HEK293 (cell line): ENCODE results near the gene RPRD2.
A peak's percentile ranks its signal among the peaks of the same experiment; 100 is the strongest.

Source experiments
- CTCF ChIA-PET: fragments of 350-600 bp; formaldehyde crosslinking; extraction: SDS; loops from one replicate; lab custom pipeline; 2021; ENCODE audit warnings: antibody characterized with exemption; lab: Yijun Ruan, JAX
- POLR2A ChIA-PET: fragments of 300-600 bp; formaldehyde crosslinking; extraction: SDS; loops from one replicate; lab custom pipeline; 2020; ENCODE audit warnings: antibody characterized with exemption, inconsistent platforms; lab: Yijun Ruan, JAX
- H3K27ac ChIP-seq: fragments of 200-500 bp; sonication (Bioruptor generic); 2 replicates; pipeline ENCODE4 v1.5.1; 2014; ENCODE audit warnings: low read depth, low read length, control low read depth, inconsistent platforms; ENCODE audit errors: extremely low read depth
- H3K36me3 ChIP-seq, 2 experiments: fragments of 200-500 bp in 1 of 2; sonication (Bioruptor generic) in 1 of 2; 1 replicate in 1 of 2; 2 replicates in 1 of 2; pipeline ENCODE4 v1.5.1; 2014 to 2017; ENCODE audit warnings: inconsistent platforms in 2 of 2, low read length in 2 of 2; ENCODE audit not compliant: control insufficient read depth in 2 of 2, insufficient read depth in 1 of 2
- H3K4me1 ChIP-seq: fragments of 200-500 bp; sonication (Bioruptor generic); 2 replicates; pipeline ENCODE4 v1.5.1; 2014; ENCODE audit warnings: mild to moderate bottlenecking, low read length, inconsistent platforms; ENCODE audit not compliant: control insufficient read depth, insufficient read depth
- H3K4me3 ChIP-seq: 2 replicates; pipeline ENCODE4 v1.5.1; 2011; ENCODE audit warnings: low read depth, mild to moderate bottlenecking, control low read depth, low read length, moderate library complexity
- H3K9me3 ChIP-seq: fragments of 200-500 bp; sonication (Bioruptor generic); 2 replicates; pipeline ENCODE4 v1.5.1; 2014; ENCODE audit warnings: low read depth, low read length, inconsistent platforms; ENCODE audit not compliant: control insufficient read depth, insufficient read depth
- EGR2 ChIP-seq: fragments of 450-650 bp; formaldehyde crosslinking; IDR thresholded peaks from 2 replicates; pipeline ENCODE4 v1.5.1; 2016; ENCODE audit warnings: low read depth, missing biosample characterization, missing genetic modification characterization
- HOXC10 ChIP-seq: sonication (generic); formaldehyde crosslinking; IDR thresholded peaks from 2 replicates; pipeline ENCODE4 v1.8.1; 2023; ENCODE audit warnings: mild to moderate bottlenecking, missing genetic modification reagents
- PRDM1 ChIP-seq: fragments of 450-650 bp; formaldehyde crosslinking; IDR thresholded peaks from 2 replicates; pipeline ENCODE4; 2016; ENCODE audit warnings: missing biosample characterization, missing genetic modification characterization
- REPIN1 ChIP-seq: fragments of 450-650 bp; formaldehyde crosslinking; IDR thresholded peaks from 2 replicates; pipeline ENCODE4 v1.5.1; 2017; ENCODE audit warnings: missing biosample characterization, missing genetic modification characterization, low read depth
- ZBTB11 ChIP-seq: fragments of 450-650 bp; formaldehyde crosslinking; conservative IDR thresholded peaks from 2 replicates; pipeline ENCODE4 v1.5.1; 2016; ENCODE audit warnings: low read depth, missing biosample characterization, missing genetic modification characterization
- ZBTB44 ChIP-seq: fragments of 450-650 bp; IDR thresholded peaks from 2 replicates; pipeline ENCODE4 v1.5.1; 2018; ENCODE audit warnings: missing biosample characterization, mild to moderate bottlenecking, missing genetic modification characterization
- ZBTB8A ChIP-seq: fragments of 450-650 bp; formaldehyde crosslinking; IDR thresholded peaks from 2 replicates; pipeline ENCODE4 v1.5.1; 2016; ENCODE audit warnings: missing biosample characterization, missing genetic modification characterization
- ZIC2 ChIP-seq: fragments of 450-650 bp; formaldehyde crosslinking; IDR thresholded peaks from 2 replicates; pipeline ENCODE4 v1.5.1; 2016; ENCODE audit warnings: missing biosample characterization, missing genetic modification characterization
- ZNF175 ChIP-seq: fragments of 450-650 bp; formaldehyde crosslinking; IDR thresholded peaks from 2 replicates; pipeline ENCODE4 v1.5.1; 2016; ENCODE audit warnings: missing biosample characterization, missing genetic modification characterization
- ZNF211 ChIP-seq: fragments of 450-650 bp; formaldehyde crosslinking; IDR thresholded peaks from 2 replicates; pipeline ENCODE4 v1.5.1; 2016; ENCODE audit warnings: low read depth, missing biosample characterization, missing genetic modification characterization
- ZNF26 ChIP-seq: fragments of 450-650 bp; formaldehyde crosslinking; IDR thresholded peaks from 2 replicates; pipeline ENCODE4 v1.5.1; 2016; ENCODE audit warnings: missing biosample characterization, missing genetic modification characterization
- ZNF292 ChIP-seq: fragments of 450-650 bp; formaldehyde crosslinking; IDR thresholded peaks from 2 replicates; pipeline ENCODE4 v1.5.1; 2016; ENCODE audit warnings: low read depth, missing biosample characterization, missing genetic modification characterization, borderline replicate concordance
- ZNF48 ChIP-seq: fragments of 450-650 bp; formaldehyde crosslinking; IDR thresholded peaks from 2 replicates; pipeline ENCODE4 v1.5.1; 2016; ENCODE audit warnings: missing biosample characterization, missing genetic modification characterization
- ZNF521 ChIP-seq: fragments of 450-650 bp; formaldehyde crosslinking; IDR thresholded peaks from 2 replicates; pipeline ENCODE4 v1.5.1; 2017; ENCODE audit warnings: missing biosample characterization, mild to moderate bottlenecking, missing genetic modification characterization
- ZNF529 ChIP-seq: fragments of 450-650 bp; formaldehyde crosslinking; IDR thresholded peaks from 2 replicates; pipeline ENCODE4 v1.5.1; 2017; ENCODE audit warnings: missing genetic modification characterization, missing biosample characterization; ENCODE audit not compliant: insufficient replicate concordance
- ZNF548 ChIP-seq: fragments of 450-650 bp; formaldehyde crosslinking; IDR thresholded peaks from 2 replicates; pipeline ENCODE4 v1.5.1; 2016; ENCODE audit warnings: missing biosample characterization, missing genetic modification characterization
- ZNF600 ChIP-seq: fragments of 450-650 bp; formaldehyde crosslinking; IDR thresholded peaks from 2 replicates; pipeline ENCODE4 v1.5.1; 2016; ENCODE audit warnings: missing biosample characterization, missing genetic modification characterization
- ZNF677 ChIP-seq: fragments of 450-650 bp; IDR thresholded peaks from 2 replicates; pipeline ENCODE4 v1.5.0; 2018; ENCODE audit warnings: missing biosample characterization, mild to moderate bottlenecking, missing genetic modification characterization, moderate library complexity
- ZNF707 ChIP-seq: fragments of 450-650 bp; formaldehyde crosslinking; IDR thresholded peaks from 2 replicates; pipeline ENCODE4 v1.5.1; 2016; ENCODE audit warnings: missing biosample characterization, missing genetic modification characterization
- TF ChIP-seq, protein P1 (sequence below): fragments of 450-650 bp; formaldehyde crosslinking; IDR thresholded peaks from 2 replicates; pipeline ENCODE4 v1.5.1; 2017; ENCODE audit warnings: missing biosample characterization, missing genetic modification characterization
- TF ChIP-seq, protein P2 (sequence below): fragments of 450-650 bp; formaldehyde crosslinking; IDR thresholded peaks from 2 replicates; pipeline ENCODE4 v1.5.1; 2016; ENCODE audit warnings: missing biosample characterization, missing genetic modification characterization

Gene RPRD2

GRCh38 chr1:150473659-150474058 lies 109.7 kb downstream of the RPRD2 start:
- POLR2A ChIA-PET, result no interaction called here
- Histone ChIP-seq H3K9me3 (no peaks in the 10 kb centered on the region), H3K27ac (no peak overlapping the region), H3K36me3 (peaks cover 15 to 40% of the 10 kb centered on the region in 2 experiments), H3K4me1 (peaks cover 8% of the 10 kb centered on the region; the same call in 1 of the 2 replicates), H3K4me3 (no peak overlapping the region)
- no peak for TF ChIP-seq HOXC10
- TF ChIP-seq ZNF26 (tag by site-specific recombination), result no peak
- no peak for TF ChIP-seq ZNF211 (tag by site-specific recombination)
- no peak for TF ChIP-seq ZBTB8A
- TF ChIP-seq ZNF548, result no peak
- TF ChIP-seq ZNF707 (tag by site-specific recombination), result no peak
- TF ChIP-seq ZNF529 (tag by site-specific recombination), result no peak
- TF ChIP-seq REPIN1 (tag by site-specific recombination), result no peak
- TF ChIP-seq EGR2 (tag by site-specific recombination), result no peak
- no peak for TF ChIP-seq ZIC2 (tag by site-specific recombination)
- TF ChIP-seq, protein P1, sequence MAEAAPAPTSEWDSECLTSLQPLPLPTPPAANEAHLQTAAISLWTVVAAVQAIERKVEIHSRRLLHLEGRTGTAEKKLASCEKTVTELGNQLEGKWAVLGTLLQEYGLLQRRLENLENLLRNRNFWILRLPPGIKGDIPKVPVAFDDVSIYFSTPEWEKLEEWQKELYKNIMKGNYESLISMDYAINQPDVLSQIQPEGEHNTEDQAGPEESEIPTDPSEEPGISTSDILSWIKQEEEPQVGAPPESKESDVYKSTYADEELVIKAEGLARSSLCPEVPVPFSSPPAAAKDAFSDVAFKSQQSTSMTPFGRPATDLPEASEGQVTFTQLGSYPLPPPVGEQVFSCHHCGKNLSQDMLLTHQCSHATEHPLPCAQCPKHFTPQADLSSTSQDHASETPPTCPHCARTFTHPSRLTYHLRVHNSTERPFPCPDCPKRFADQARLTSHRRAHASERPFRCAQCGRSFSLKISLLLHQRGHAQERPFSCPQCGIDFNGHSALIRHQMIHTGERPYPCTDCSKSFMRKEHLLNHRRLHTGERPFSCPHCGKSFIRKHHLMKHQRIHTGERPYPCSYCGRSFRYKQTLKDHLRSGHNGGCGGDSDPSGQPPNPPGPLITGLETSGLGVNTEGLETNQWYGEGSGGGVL (tag by site-specific recombination), result no peak
- TF ChIP-seq, protein P2, sequence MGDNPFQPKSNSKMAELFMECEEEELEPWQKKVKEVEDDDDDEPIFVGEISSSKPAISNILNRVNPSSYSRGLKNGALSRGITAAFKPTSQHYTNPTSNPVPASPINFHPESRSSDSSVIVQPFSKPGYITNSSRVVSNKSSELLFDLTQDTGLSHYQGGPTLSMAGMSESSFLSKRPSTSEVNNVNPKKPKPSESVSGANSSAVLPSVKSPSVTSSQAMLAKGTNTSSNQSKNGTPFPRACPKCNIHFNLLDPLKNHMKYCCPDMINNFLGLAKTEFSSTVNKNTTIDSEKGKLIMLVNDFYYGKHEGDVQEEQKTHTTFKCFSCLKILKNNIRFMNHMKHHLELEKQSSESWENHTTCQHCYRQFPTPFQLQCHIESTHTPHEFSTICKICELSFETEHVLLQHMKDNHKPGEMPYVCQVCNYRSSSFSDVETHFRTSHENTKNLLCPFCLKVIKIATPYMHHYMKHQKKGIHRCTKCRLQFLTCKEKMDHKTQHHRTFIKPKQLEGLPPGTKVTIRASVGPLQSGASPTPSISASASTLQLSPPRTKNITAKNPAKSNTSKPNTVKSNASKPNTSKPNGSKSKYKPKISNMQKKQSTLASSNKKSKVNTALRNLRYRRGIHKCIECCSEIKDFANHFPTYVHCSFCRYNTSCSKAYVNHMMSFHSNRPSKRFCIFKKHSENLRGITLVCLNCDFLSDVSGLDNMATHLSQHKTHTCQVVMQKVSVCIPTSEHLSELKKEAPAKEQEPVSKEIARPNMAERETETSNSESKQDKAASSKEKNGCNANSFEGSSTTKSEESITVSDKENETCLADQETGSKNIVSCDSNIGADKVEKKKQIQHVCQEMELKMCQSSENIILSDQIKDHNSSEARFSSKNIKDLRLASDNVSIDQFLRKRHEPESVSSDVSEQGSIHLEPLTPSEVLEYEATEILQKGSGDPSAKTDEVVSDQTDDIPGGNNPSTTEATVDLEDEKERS (tag by site-specific recombination), result no peak
- no peak for TF ChIP-seq ZNF292
- no peak for TF ChIP-seq ZNF175 (tag by site-specific recombination)
- TF ChIP-seq ZNF677, result no peak
- CTCF ChIA-PET, result no interaction called here

DNA sequence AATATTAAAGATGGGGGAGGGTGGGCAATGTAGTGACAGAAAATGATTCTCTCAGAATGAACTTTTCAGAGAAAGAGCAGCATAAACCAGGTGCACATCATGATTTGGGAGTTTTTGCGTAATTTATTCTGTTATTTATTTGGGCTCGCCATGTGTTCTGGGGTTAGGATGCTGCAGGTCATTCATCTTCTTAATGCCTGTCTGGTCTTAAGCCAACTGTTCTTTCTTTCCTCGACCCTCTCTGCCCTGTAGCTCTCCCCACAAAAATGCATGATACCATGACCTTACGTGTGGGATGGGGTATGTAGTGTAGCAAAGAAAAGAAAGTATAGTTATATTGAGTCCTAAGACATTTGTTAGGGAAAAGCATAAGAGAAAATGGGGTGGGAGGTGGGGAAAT lies 110.9 kb downstream of the RPRD2 start:
- no peaks in the 10 kb centered on the region for H3K9me3 ChIP-seq
- ChIA-PET CTCF (interaction anchor here (0.5 to 1.8 kb wide), 2 partner anchors 10 to 224 kb away, joined by 3 to 6 read pairs; no protein-coding TSS in a partner anchor), POLR2A (interaction anchor here (0.7 kb wide), 1 partner anchor 111 kb away, joined by 3 read pairs; the partner anchor contains the start of gene RPRD2)
- no peak overlapping the region for H3K4me3 ChIP-seq
- no peak overlapping the region for H3K27ac ChIP-seq
- H3K36me3 ChIP-seq, result peaks cover 13 to 36% of the 10 kb centered on the region in 2 experiments; a peak in 2 of 3 replicates
- TF ChIP-seq ZBTB44 (tag by site-specific recombination) (no peak), ZBTB11 (tag by site-specific recombination) (no peak), ZNF48 (tag by site-specific recombination) (no peak), ZNF600 (tag by site-specific recombination) (no peak), ZNF521 (no peak), PRDM1 (tag by site-specific recombination) (peak; percentile 33; the same call in 1 of the 2 replicates)
- peaks cover 8% of the 10 kb centered on the region; the same call in 1 of the 2 replicates for H3K4me1 ChIP-seq
